ENCODE results near the gene SHB.

- TF ChIP-seq CTCF (IDR thresholded peaks at IDR 0.05): no peak
- TF ChIP-seq POLR2AphosphoS5 (IDR thresholded peaks at IDR 0.05): no peak
- no peak for TF ChIP-seq EP300 (IDR thresholded peaks at IDR 0.05)
- TF ChIP-seq POLR2A (IDR thresholded peaks at IDR 0.05): no peak
Measured at GRCh38 chr9:38114905-38115304, 45.9 kb upstream of the SHB start.
